SK-N-SH treated with all-trans-retinoic acid at 6 μM for 48 hours (cell line): ENCODE results near the gene GNPTAB.
A peak's percentile ranks its signal among the peaks of the same experiment; 100 is the strongest.

Source experiments
- ATAC-seq: fragments of 200-7000 bp; cut with Tn5 transposase; 3 replicates; pipeline ENCODE4 v1.9.1; 2020; ENCODE audit warnings: mild to moderate bottlenecking, moderate library complexity
- BACH2 ChIP-seq: fragments of 250-450 bp; sonication (Bioruptor Pico); IDR thresholded peaks from 2 replicates; pipeline ENCODE4 v1.9.0; 2021; ENCODE audit warnings: mild to moderate bottlenecking, borderline replicate concordance
- CSDC2 ChIP-seq: fragments of 250-450 bp; sonication (Bioruptor Pico); IDR thresholded peaks from 2 replicates; pipeline ENCODE4 v1.5.0; 2020; ENCODE audit warnings: mild to moderate bottlenecking, moderate library complexity
- CSRNP3 ChIP-seq: fragments of 250-450 bp; sonication (Bioruptor Pico); IDR thresholded peaks from 2 replicates; pipeline ENCODE4 v1.5.1; 2021; ENCODE audit warnings: mild to moderate bottlenecking, moderate library complexity
- ESRRG ChIP-seq: fragments of 250-450 bp; sonication (Bioruptor Pico); IDR thresholded peaks from 2 replicates; pipeline ENCODE4 v1.6.1; 2021; ENCODE audit warnings: mild to moderate bottlenecking
- GLIS3 ChIP-seq: fragments of 250-450 bp; sonication (Bioruptor Pico); IDR thresholded peaks from 2 replicates; pipeline ENCODE4 v1.5.0; 2020; ENCODE audit warnings: mild to moderate bottlenecking, moderate library complexity
- ISL1 ChIP-seq: fragments of 250-450 bp; sonication (Bioruptor Pico); IDR thresholded peaks from 2 replicates; pipeline ENCODE4 v2.1.2; 2022; ENCODE audit warnings: mild to moderate bottlenecking, moderate library complexity
- OSR1 ChIP-seq: fragments of 250-450 bp; sonication (Bioruptor Pico); IDR thresholded peaks from 2 replicates; pipeline ENCODE4 v1.8.0; 2022; ENCODE audit warnings: moderate library complexity, mild to moderate bottlenecking, inconsistent platforms
- PPARA ChIP-seq: fragments of 250-450 bp; sonication (Bioruptor Pico); IDR thresholded peaks from 2 replicates; pipeline ENCODE4 v1.5.0; 2020; ENCODE audit warnings: mild to moderate bottlenecking, borderline replicate concordance
- RARB ChIP-seq: fragments of 250-450 bp; sonication (Bioruptor Pico); IDR thresholded peaks from 2 replicates; pipeline ENCODE4 v1.8.0; 2021; ENCODE audit warnings: mild to moderate bottlenecking, moderate library complexity
- SNAI2 ChIP-seq: fragments of 250-450 bp; sonication (Bioruptor Pico); IDR thresholded peaks from 2 replicates; pipeline ENCODE4 v1.5.0; 2020; ENCODE audit warnings: mild to moderate bottlenecking, moderate library complexity
- TCF4 ChIP-seq: fragments of 250-450 bp; sonication (Bioruptor Pico); IDR thresholded peaks from 2 replicates; pipeline ENCODE4 v1.8.0; 2021; ENCODE audit warnings: mild to moderate bottlenecking, moderate library complexity, borderline replicate concordance
- TOX ChIP-seq: fragments of 250-450 bp; sonication (Bioruptor Pico); IDR thresholded peaks from 2 replicates; pipeline ENCODE4 v1.8.0; 2021; ENCODE audit warnings: mild to moderate bottlenecking, moderate library complexity, borderline replicate concordance
- ZFP3 ChIP-seq: fragments of 250-450 bp; sonication (Bioruptor Pico); IDR thresholded peaks from 2 replicates; pipeline ENCODE4 v1.5.0; 2020; ENCODE audit warnings: mild to moderate bottlenecking, moderate library complexity
- ZFP30 ChIP-seq: fragments of 450-650 bp; formaldehyde crosslinking; IDR thresholded peaks from 2 replicates; pipeline ENCODE4 v1.5.0; 2022; ENCODE audit warnings: mild to moderate bottlenecking, moderate library complexity
- ZNF565 ChIP-seq: fragments of 450-650 bp; formaldehyde crosslinking; conservative IDR thresholded peaks from 2 replicates; pipeline ENCODE4 v1.5.0; 2020; ENCODE audit warnings: low read depth, mild to moderate bottlenecking, moderate library complexity
- ZNF70 ChIP-seq: fragments of 450-650 bp; formaldehyde crosslinking; IDR thresholded peaks from 2 replicates; pipeline ENCODE4 v1.5.0; 2020; ENCODE audit warnings: mild to moderate bottlenecking, moderate library complexity
- TF ChIP-seq, protein P1 (sequence below): fragments of 250-450 bp; sonication (Bioruptor Pico); IDR thresholded peaks from 2 replicates; pipeline ENCODE4 v1.5.0; 2020; ENCODE audit warnings: mild to moderate bottlenecking, moderate library complexity
- TF ChIP-seq, protein P2 (sequence below): fragments of 250-450 bp; sonication (Bioruptor Pico); IDR thresholded peaks from 2 replicates; pipeline ENCODE4 v1.8.0; 2021; ENCODE audit warnings: low read depth, mild to moderate bottlenecking, moderate library complexity, borderline replicate concordance
- TF ChIP-seq, protein P3 (sequence below): fragments of 250-450 bp; sonication (Bioruptor Pico); IDR thresholded peaks from 2 replicates; pipeline ENCODE4 v1.5.1; 2020; ENCODE audit warnings: low read depth, mild to moderate bottlenecking, moderate library complexity
- TF ChIP-seq, protein P4 (sequence below): fragments of 250-450 bp; sonication (Bioruptor Pico); IDR thresholded peaks from 2 replicates; pipeline ENCODE4 v1.8.0; 2020; ENCODE audit warnings: mild to moderate bottlenecking, moderate library complexity, borderline replicate concordance

The GNPTAB gene

DNA sequence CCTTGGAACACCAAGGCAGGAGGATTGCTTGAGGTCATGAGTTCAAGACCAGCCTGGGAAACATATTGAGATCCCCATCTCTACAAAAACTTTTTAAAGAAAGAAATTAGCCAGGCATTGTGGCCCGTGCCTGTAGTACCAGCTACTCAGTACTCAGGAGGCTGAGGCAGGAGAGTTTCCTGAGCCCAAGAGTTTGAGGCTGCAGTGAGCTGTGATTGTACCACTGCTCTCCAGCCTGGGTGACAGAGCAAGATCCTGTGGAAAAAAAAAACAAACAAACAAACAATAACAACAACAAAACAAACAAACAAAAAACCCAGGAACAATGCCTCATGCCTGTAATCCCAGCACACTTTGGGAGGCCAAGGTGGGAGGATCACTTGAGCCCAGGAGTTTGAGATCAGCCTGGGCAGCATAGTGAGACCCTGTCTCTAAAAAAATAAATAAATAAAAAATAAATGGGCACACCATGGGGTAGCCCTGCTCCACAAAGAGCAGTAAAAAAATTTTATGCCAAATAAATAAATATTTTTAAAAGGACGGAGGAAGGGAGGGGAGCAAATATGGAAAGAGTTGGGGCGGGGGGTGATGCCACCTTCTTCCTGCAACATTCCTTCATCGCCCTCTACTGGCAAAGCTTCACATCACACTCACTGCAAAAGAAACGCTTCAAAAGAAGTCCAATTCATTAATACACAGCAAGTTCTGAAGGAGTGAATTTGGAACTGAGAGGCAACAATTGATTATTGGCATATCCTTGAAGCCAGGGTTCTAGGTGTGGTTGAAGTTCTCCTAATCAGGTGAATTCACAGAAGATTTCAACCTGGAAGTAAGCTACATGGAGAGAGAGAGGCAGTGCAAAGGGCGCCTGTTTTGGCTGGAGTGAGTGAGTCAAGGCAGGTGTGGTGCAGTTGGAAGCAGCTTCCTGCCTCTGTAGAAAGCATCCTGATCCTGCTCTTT is 8.8 kb upstream of the GNPTAB start:
- TF ChIP-seq ZFP3 (no peak), CSRNP3 (CRISPR knock-in tag) (no peak), BACH2 (no peak)
- TF ChIP-seq, protein P1, sequence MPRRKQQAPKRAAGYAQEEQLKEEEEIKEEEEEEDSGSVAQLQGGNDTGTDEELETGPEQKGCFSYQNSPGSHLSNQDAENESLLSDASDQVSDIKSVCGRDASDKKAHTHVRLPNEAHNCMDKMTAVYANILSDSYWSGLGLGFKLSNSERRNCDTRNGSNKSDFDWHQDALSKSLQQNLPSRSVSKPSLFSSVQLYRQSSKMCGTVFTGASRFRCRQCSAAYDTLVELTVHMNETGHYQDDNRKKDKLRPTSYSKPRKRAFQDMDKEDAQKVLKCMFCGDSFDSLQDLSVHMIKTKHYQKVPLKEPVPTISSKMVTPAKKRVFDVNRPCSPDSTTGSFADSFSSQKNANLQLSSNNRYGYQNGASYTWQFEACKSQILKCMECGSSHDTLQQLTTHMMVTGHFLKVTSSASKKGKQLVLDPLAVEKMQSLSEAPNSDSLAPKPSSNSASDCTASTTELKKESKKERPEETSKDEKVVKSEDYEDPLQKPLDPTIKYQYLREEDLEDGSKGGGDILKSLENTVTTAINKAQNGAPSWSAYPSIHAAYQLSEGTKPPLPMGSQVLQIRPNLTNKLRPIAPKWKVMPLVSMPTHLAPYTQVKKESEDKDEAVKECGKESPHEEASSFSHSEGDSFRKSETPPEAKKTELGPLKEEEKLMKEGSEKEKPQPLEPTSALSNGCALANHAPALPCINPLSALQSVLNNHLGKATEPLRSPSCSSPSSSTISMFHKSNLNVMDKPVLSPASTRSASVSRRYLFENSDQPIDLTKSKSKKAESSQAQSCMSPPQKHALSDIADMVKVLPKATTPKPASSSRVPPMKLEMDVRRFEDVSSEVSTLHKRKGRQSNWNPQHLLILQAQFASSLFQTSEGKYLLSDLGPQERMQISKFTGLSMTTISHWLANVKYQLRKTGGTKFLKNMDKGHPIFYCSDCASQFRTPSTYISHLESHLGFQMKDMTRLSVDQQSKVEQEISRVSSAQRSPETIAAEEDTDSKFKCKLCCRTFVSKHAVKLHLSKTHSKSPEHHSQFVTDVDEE (CRISPR knock-in tag), result no peak
- TF ChIP-seq, protein P2, sequence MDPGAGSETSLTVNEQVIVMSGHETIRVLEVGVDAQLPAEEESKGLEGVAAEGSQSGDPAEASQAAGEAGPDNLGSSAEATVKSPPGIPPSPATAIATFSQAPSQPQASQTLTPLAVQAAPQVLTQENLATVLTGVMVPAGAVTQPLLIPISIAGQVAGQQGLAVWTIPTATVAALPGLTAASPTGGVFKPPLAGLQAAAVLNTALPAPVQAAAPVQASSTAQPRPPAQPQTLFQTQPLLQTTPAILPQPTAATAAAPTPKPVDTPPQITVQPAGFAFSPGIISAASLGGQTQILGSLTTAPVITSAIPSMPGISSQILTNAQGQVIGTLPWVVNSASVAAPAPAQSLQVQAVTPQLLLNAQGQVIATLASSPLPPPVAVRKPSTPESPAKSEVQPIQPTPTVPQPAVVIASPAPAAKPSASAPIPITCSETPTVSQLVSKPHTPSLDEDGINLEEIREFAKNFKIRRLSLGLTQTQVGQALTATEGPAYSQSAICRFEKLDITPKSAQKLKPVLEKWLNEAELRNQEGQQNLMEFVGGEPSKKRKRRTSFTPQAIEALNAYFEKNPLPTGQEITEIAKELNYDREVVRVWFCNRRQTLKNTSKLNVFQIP (CRISPR knock-in tag), result no peak
- TF ChIP-seq, protein P3, sequence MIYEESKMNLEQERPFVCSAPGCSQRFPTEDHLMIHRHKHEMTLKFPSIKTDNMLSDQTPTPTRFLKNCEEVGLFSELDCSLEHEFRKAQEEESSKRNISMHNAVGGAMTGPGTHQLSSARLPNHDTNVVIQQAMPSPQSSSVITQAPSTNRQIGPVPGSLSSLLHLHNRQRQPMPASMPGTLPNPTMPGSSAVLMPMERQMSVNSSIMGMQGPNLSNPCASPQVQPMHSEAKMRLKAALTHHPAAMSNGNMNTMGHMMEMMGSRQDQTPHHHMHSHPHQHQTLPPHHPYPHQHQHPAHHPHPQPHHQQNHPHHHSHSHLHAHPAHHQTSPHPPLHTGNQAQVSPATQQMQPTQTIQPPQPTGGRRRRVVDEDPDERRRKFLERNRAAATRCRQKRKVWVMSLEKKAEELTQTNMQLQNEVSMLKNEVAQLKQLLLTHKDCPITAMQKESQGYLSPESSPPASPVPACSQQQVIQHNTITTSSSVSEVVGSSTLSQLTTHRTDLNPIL, result no peak
- peak; percentile 92 for ATAC-seq

GRCh38 chr12:101838628-101839323 is 8.0 kb upstream of the GNPTAB start:
- no peak for ATAC-seq
- no peak for TF ChIP-seq PPARA (CRISPR knock-in tag)
- TF ChIP-seq, protein P4, sequence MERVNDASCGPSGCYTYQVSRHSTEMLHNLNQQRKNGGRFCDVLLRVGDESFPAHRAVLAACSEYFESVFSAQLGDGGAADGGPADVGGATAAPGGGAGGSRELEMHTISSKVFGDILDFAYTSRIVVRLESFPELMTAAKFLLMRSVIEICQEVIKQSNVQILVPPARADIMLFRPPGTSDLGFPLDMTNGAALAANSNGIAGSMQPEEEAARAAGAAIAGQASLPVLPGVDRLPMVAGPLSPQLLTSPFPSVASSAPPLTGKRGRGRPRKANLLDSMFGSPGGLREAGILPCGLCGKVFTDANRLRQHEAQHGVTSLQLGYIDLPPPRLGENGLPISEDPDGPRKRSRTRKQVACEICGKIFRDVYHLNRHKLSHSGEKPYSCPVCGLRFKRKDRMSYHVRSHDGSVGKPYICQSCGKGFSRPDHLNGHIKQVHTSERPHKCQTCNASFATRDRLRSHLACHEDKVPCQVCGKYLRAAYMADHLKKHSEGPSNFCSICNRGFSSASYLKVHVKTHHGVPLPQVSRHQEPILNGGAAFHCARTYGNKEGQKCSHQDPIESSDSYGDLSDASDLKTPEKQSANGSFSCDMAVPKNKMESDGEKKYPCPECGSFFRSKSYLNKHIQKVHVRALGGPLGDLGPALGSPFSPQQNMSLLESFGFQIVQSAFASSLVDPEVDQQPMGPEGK, result no peak

- no peak for ATAC-seq
- TF ChIP-seq TOX (CRISPR knock-in tag) (no peak), CSDC2 (CRISPR knock-in tag) (no peak), RARB (CRISPR knock-in tag) (no peak), GLIS3 (no peak), CSRNP3 (CRISPR knock-in tag) (no peak), ISL1 (CRISPR knock-in tag) (no peak), SNAI2 (CRISPR knock-in tag) (no peak), OSR1 (CRISPR knock-in tag) (no peak), ESRRG (no peak), ZNF70 (CRISPR knock-in tag) (no peak), ZNF565 (CRISPR knock-in tag) (no peak), TCF4 (no peak), ZFP30 (CRISPR knock-in tag) (no peak), ZFP3 (no peak)
- TF ChIP-seq, protein P4, result no peak
- TF ChIP-seq, protein P1 (CRISPR knock-in tag), result no peak
Measured at GRCh38 chr12:101832030-101832429, 1.3 kb upstream of the GNPTAB start.
